Smooth muscle cell (in vitro differentiated cells): ENCODE results near the gene CRELD2. TPM values are rescaled to one million over a fixed set of nuclear protein-coding genes. Genes with fewer than 3 reads are reported as not detected.

Source experiments
- DNase-seq: peaks from one replicate; lab custom pipeline; 2025; ENCODE audit not compliant: unreplicated experiment; lab: John Stamatoyannopoulos, UW
- H2AFZ ChIP-seq: fragments of 200-600 bp; sonication (generic); 2 replicates; pipeline ENCODE4 v1.6.0; 2016; ENCODE audit warnings: antibody characterized with exemption, low read depth, mild to moderate bottlenecking
- H3F3A ChIP-seq: fragments of 200-600 bp; sonication (generic); 2 replicates; pipeline ENCODE4 v1.6.0; 2017; ENCODE audit warnings: antibody characterized with exemption, low read depth
- H3K27ac ChIP-seq: fragments of 200-600 bp; sonication (generic); 2 replicates; pipeline ENCODE4 v1.5.1; 2016; ENCODE audit warnings: low read depth, mild to moderate bottlenecking
- H3K27me3 ChIP-seq: fragments of 200-600 bp; sonication (generic); 2 replicates; pipeline ENCODE4 v1.6.1; 2016; ENCODE audit warnings: low read depth, mild to moderate bottlenecking
- H3K36me3 ChIP-seq: fragments of 200-600 bp; sonication (generic); 2 replicates; pipeline ENCODE4 v1.5.1; 2016; ENCODE audit warnings: low read depth
- H3K4me1 ChIP-seq: fragments of 200-600 bp; sonication (generic); 2 replicates; pipeline ENCODE4 v1.5.1; 2016; ENCODE audit warnings: low read depth
- H3K4me2 ChIP-seq: fragments of 200-600 bp; sonication (generic); 2 replicates; pipeline ENCODE4 v1.6.0; 2016; ENCODE audit warnings: mild to moderate bottlenecking
- H3K4me3 ChIP-seq: fragments of 200-600 bp; sonication (generic); 2 replicates; pipeline ENCODE4 v1.5.1; 2016; ENCODE audit warnings: mild to moderate bottlenecking
- H3K79me2 ChIP-seq: fragments of 200-600 bp; sonication (generic); 2 replicates; pipeline ENCODE4 v1.6.0; 2016; ENCODE audit warnings: low read depth, mild to moderate bottlenecking
- H3K9ac ChIP-seq: fragments of 200-600 bp; sonication (generic); 2 replicates; pipeline ENCODE4 v1.6.0; 2016; ENCODE audit warnings: low read depth
- H3K9me3 ChIP-seq: fragments of 200-600 bp; sonication (generic); replicated peaks from 2 replicates; pipeline ENCODE4 v1.5.1; 2016; ENCODE audit warnings: low read depth
- H4K20me1 ChIP-seq: fragments of 200-600 bp; sonication (generic); 2 replicates; pipeline ENCODE4 v1.6.0; 2016; ENCODE audit warnings: low read depth
- CTCF ChIP-seq: fragments of 200-600 bp; sonication (generic); IDR thresholded peaks from 2 replicates; pipeline ENCODE4 v1.5.1; 2017; ENCODE audit warnings: borderline replicate concordance, mild to moderate bottlenecking, antibody characterized with exemption; ENCODE audit not compliant: insufficient read depth, poor library complexity, severe bottlenecking
- WGBS: methylation state at CpG from one replicate; pipeline ENCODE4 v1.1.7; 2016; ENCODE audit warnings: low lambda C conversion rate; 5-methylcytosine and 5-hydroxymethylcytosine counted together
- microRNA-seq: library from miRNA; unstranded; fragments of <30 nt; microRNA quantifications from one replicate; pipeline ENCODE4, GENCODE V29; 2016; ENCODE audit warnings: borderline number of aligned reads
- polyA plus RNA-seq: library from polyadenylated mRNA; unstranded; fragments of >200 nt; fragmentation: Nextera tagmentation; extraction: Ambion mirVana; gene quantifications from 2 replicates; pipeline ENCODE4 v1.2.1, GENCODE V29; 2016
- small RNA-seq: library from RNA; depleted of rRNA; stranded (forward); fragments of <200 nt; gene quantifications from one replicate; pipeline ENCODE3, GENCODE V24; 2014
- total RNA-seq: library from RNA; depleted of rRNA; stranded (reverse); fragments of >200 nt; gene quantifications from 2 replicates; pipeline ENCODE4 v1.2.3, GENCODE V29; 2014

CRELD2 gene
- total and polyA plus RNA-seq, 2 experiments from 2014 or later, result 52.7 to 127 TPM

GRCh38 chr22:49975543-49976389 lies 57.3 kb downstream of the CRELD2 start:
- Histone ChIP-seq H3K36me3 (no peaks in the 10 kb centered on the region), H3K4me3 (no peak overlapping the region), H2AFZ (no peak overlapping the region), H3K27me3 (no peaks in the 10 kb centered on the region), H3K9me3 (no peaks in the 10 kb centered on the region), H4K20me1 (no peaks in the 10 kb centered on the region), H3K79me2 (no peaks in the 10 kb centered on the region), H3K27ac (no peak overlapping the region), H3F3A (no peaks in the 10 kb centered on the region), H3K9ac (no peak overlapping the region), H3K4me1 (no peaks in the 10 kb centered on the region), H3K4me2 (no peak overlapping the region)
- no peak for DNase-seq
- whole genome bisulfite sequencing, result 37% methylated on average over 5 of the region's 17 CpGs
- no peak for TF ChIP-seq CTCF

DNA sequence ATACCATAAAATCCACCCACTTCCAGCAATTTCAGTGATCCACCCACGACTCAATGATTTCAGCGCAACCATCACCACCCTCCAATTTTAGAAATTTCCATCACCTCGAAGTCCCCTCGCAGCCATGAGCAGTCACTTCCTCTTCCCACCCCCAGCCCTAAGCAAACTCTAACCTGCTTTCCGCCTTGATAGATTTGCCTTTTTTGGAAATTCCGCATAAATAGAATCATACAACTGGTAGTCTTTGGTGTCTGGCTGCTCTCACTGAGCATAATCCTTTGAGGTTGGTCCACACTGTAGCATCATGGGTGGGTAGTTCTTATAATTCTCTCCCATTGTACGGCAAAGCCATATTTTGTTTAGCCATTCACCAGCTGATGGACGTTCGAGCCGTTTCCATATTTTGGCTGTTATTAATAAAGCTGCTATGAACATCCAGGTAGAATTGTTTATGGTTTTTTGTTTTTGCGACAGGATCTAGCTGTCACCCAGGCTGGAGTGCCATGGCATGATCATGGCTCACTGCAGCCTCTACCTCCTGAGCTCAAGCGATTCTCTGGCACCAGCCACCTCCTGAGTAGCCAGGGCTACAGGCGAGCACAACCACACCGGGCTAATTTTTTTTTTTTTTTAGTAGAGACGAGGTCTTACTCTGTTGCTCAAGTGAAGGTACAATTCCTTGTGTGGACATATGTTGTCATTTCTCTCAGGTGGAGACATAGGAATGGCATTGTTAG lies 58.2 kb downstream of the CRELD2 start:
- Histone ChIP-seq H3K9me3 (no peaks in the 10 kb centered on the region), H3K4me3 (no peak overlapping the region), H3K9ac (no peak overlapping the region), H3F3A (no peaks in the 10 kb centered on the region), H3K4me1 (no peaks in the 10 kb centered on the region), H4K20me1 (no peaks in the 10 kb centered on the region), H3K27me3 (no peaks in the 10 kb centered on the region), H3K79me2 (no peaks in the 10 kb centered on the region), H3K27ac (no peak overlapping the region), H3K36me3 (no peaks in the 10 kb centered on the region), H2AFZ (no peak overlapping the region), H3K4me2 (no peak overlapping the region)
- TF ChIP-seq CTCF, result no peak
- DNase-seq, result no peak
- 79% methylated on average over 15 of the region's 15 CpGs for WGBS

Small RNAs within 50 kb of the gene (microRNA-seq; reads per million reads assigned to microRNA genes)
- not detected for gene MIR6821

Small RNAs within 50 kb of the gene (small RNA-seq; reads per million reads assigned to genes)
- not detected for gene MIR6821

Other genes with a start within 250 kb of the CRELD2 start
- 18.3 and 20.5 TPM in 2 replicates for gene BRD1, start 90.8 kb upstream of the CRELD2 start, total RNA-seq
- 15.0 and 21.6 TPM in 2 replicates for gene BRD1, start 90.8 kb upstream of the CRELD2 start, polyA plus RNA-seq
- 16.6 and 16.8 TPM in 2 replicates for gene ZBED4, start 64.8 kb upstream of the CRELD2 start, total RNA-seq
- gene ZBED4, start 64.8 kb upstream of the CRELD2 start, polyA plus RNA-seq, result 12.1 and 13.1 TPM in 2 replicates
- 12.7 and 13.9 TPM in 2 replicates for gene ALG12, start 196 bp upstream of the CRELD2 start, total RNA-seq
- gene ALG12, start 196 bp upstream of the CRELD2 start, polyA plus RNA-seq, result 42.7 and 45.9 TPM in 2 replicates
- gene PIM3, start 42.1 kb downstream of the CRELD2 start, total RNA-seq, result 19.1 and 20.1 TPM in 2 replicates
- 43.3 and 51.9 TPM in 2 replicates for gene PIM3, start 42.1 kb downstream of the CRELD2 start, polyA plus RNA-seq
- 0.04 TPM in 1 of 2 replicates, not detected in the other for gene IL17REL, start 94.1 kb downstream of the CRELD2 start, total RNA-seq
- not detected in 2 replicates for gene IL17REL, start 94.1 kb downstream of the CRELD2 start, polyA plus RNA-seq
- gene TTLL8, start 139.7 kb downstream of the CRELD2 start, total RNA-seq, result not detected in 2 replicates
- gene TTLL8, start 139.7 kb downstream of the CRELD2 start, polyA plus RNA-seq, result 0.10 TPM in 1 of 2 replicates, not detected in the other
- gene MLC1, start 166.8 kb downstream of the CRELD2 start, total RNA-seq, result 4.2 and 5.6 TPM in 2 replicates
- gene MLC1, start 166.8 kb downstream of the CRELD2 start, polyA plus RNA-seq, result 5.6 and 6.3 TPM in 2 replicates
- 0.85 and 1.2 TPM in 2 replicates for gene MOV10L1, start 171.4 kb downstream of the CRELD2 start, total RNA-seq
- 0.10 and 1.1 TPM in 2 replicates for gene MOV10L1, start 171.4 kb downstream of the CRELD2 start, polyA plus RNA-seq